Osteocyte (in vitro differentiated cells): ENCODE results near the gene AATF. TPM values are rescaled to one million over a fixed set of nuclear protein-coding genes. Genes with fewer than 3 reads are reported as not detected.

Experiments used
- DNase-seq: peaks from one replicate; pipeline ENCODE4 v3.0.0; 2021; ENCODE audit warnings: mixed read lengths; ENCODE audit not compliant: unreplicated experiment; ENCODE audit errors: extremely low spot score
- H3K27ac Mint-ChIP-seq: one replicate; pipeline ENCODE4 v1.8.0; 2021; ENCODE audit warnings: mild to moderate bottlenecking, mixed read lengths; ENCODE audit not compliant: unreplicated experiment
- H3K27me3 Mint-ChIP-seq: one replicate; pipeline ENCODE4 v1.8.0; 2021; ENCODE audit warnings: mixed read lengths; ENCODE audit not compliant: unreplicated experiment
- H3K36me3 Mint-ChIP-seq: one replicate; pipeline ENCODE4 v1.8.0; 2021; ENCODE audit warnings: mixed read lengths; ENCODE audit not compliant: unreplicated experiment
- H3K4me1 Mint-ChIP-seq: one replicate; pipeline ENCODE4 v1.8.0; 2021; ENCODE audit warnings: mixed read lengths; ENCODE audit not compliant: unreplicated experiment
- H3K4me3 Mint-ChIP-seq: one replicate; pipeline ENCODE4 v1.8.0; 2021; ENCODE audit warnings: mild to moderate bottlenecking, moderate library complexity, mixed read lengths; ENCODE audit not compliant: unreplicated experiment
- H3K9me3 Mint-ChIP-seq: one replicate; pipeline ENCODE4 v1.8.0; 2021; ENCODE audit warnings: mixed read lengths; ENCODE audit not compliant: unreplicated experiment
- CTCF ChIP-seq: fragments of 200-600 bp; sonication (generic); IDR thresholded peaks from 2 replicates; pipeline ENCODE4 v1.5.0; 2021; ENCODE audit warnings: antibody characterized with exemption, mild to moderate bottlenecking, moderate library complexity
- total RNA-seq: library from RNA; stranded (reverse); gene quantifications from 2 replicates; pipeline ENCODE4 v1.2.1, GENCODE V29; 2021

The AATF gene
- total RNA-seq, 1 donor from 2014 or later, result 39.6 TPM

GRCh38 chr17:37097154-37097553, 148.4 kb downstream of the AATF start:
- Mint-ChIP-seq H3K36me3 (peaks cover 24% of the 10 kb centered on the region), H3K27me3 (no peaks in the 10 kb centered on the region), H3K4me3 (no peak overlapping the region), H3K4me1 (peaks cover 3% of the 10 kb centered on the region), H3K27ac (no peak overlapping the region), H3K9me3 (no peaks in the 10 kb centered on the region)
- TF ChIP-seq CTCF, result no peak
- no peak for DNase-seq

- H3K4me3 Mint-ChIP-seq, result no peak overlapping the region
- H3K36me3 Mint-ChIP-seq, result peaks cover 24% of the 10 kb centered on the region
- no peaks in the 10 kb centered on the region for H3K9me3 Mint-ChIP-seq
- peaks cover 3% of the 10 kb centered on the region for H3K4me1 Mint-ChIP-seq
- no peaks in the 10 kb centered on the region for H3K27me3 Mint-ChIP-seq
- H3K27ac Mint-ChIP-seq, result no peak overlapping the region
- DNase-seq, result no peak
- no peak for TF ChIP-seq CTCF
These were observed 149.4 kb downstream of the AATF start for GRCh38 chr17:37098152-37098551.

GRCh38 chr17:37098910-37099664, 150.3 kb downstream of the AATF start:
- Mint-ChIP-seq H3K9me3 (no peaks in the 10 kb centered on the region), H3K27me3 (no peaks in the 10 kb centered on the region), H3K36me3 (peaks cover 23% of the 10 kb centered on the region), H3K27ac (peak overlapping the region; percentile 35), H3K4me1 (peaks cover 3% of the 10 kb centered on the region), H3K4me3 (no peak overlapping the region)
- no peak for TF ChIP-seq CTCF
- DNase-seq, result no peak

GRCh38 chr17:37100231-37100630, 151.5 kb downstream of the AATF start:
- no peaks in the 10 kb centered on the region for H3K9me3 Mint-ChIP-seq
- H3K4me3 Mint-ChIP-seq, result no peak overlapping the region
- H3K4me1 Mint-ChIP-seq, result peaks cover 3% of the 10 kb centered on the region
- no peak for DNase-seq
- no peak for TF ChIP-seq CTCF
- H3K36me3 Mint-ChIP-seq, result peaks cover 17% of the 10 kb centered on the region
- H3K27me3 Mint-ChIP-seq, result no peaks in the 10 kb centered on the region
- no peak overlapping the region for H3K27ac Mint-ChIP-seq

- no peak for TF ChIP-seq CTCF
- H3K4me1 Mint-ChIP-seq, result peaks cover 3% of the 10 kb centered on the region
- H3K27ac Mint-ChIP-seq, result no peak overlapping the region
- no peak overlapping the region for H3K4me3 Mint-ChIP-seq
- no peaks in the 10 kb centered on the region for H3K9me3 Mint-ChIP-seq
- peaks cover 13% of the 10 kb centered on the region for H3K36me3 Mint-ChIP-seq
- DNase-seq, result no peak
- no peaks in the 10 kb centered on the region for H3K27me3 Mint-ChIP-seq
These were observed 152.6 kb downstream of the AATF start for GRCh38 chr17:37101306-37101705.
